ENCODE data around the gene ADAMTS3.
A peak's percentile ranks its signal among the peaks of the same experiment; 100 is the strongest.

Gene ADAMTS3

GRCh38 chr4:72320223-72320948 lies 248.6 kb downstream of the ADAMTS3 start:
- H3K4me1 ChIP-seq (ENCODE audit: control insufficient read depth, insufficient read depth, low read length, poor library complexity, severe bottlenecking): no peaks in the 10 kb centered on the region
- WGBS, 2 experiments (ENCODE audit: insufficient coverage in 2 of 2): 90 to 100% methylated on average over 1 to 2 of the region's 6 CpGs
- no peaks in the 10 kb centered on the region for H3K36me3 ChIP-seq (ENCODE audit: control insufficient read depth, insufficient read depth, low read length)

GRCh38 chr4:72319601-72320021 lies 249.4 kb downstream of the ADAMTS3 start:
- WGBS, 2 experiments (ENCODE audit: insufficient coverage in 2 of 2): 88 to 89% methylated on average over 3 to 4 of the region's 4 CpGs
- Histone ChIP-seq H3K36me3 (ENCODE audit: control insufficient read depth, insufficient read depth, low read length) (no peaks in the 10 kb centered on the region), H3K4me3 (ENCODE audit: extremely low read depth, insufficient read depth, low read length, poor library complexity, severe bottlenecking) (no peak overlapping the region), H3K9me3 (ENCODE audit: control insufficient read depth, low read length) (no peaks in the 10 kb centered on the region), H3K27ac (ENCODE audit: low read depth, low read length, severe bottlenecking) (no peak overlapping the region), H3K4me1 (ENCODE audit: control insufficient read depth, insufficient read depth, low read length, poor library complexity, severe bottlenecking) (no peaks in the 10 kb centered on the region)

More at GRCh38 chr4:72320223-72320948, 248.6 kb downstream of the ADAMTS3 start:
- Histone ChIP-seq H3K9me3 (ENCODE audit: control insufficient read depth, low read length) (no peaks in the 10 kb centered on the region), H3K4me3 (ENCODE audit: extremely low read depth, insufficient read depth, low read length, poor library complexity, severe bottlenecking) (no peak overlapping the region), H3K27ac (ENCODE audit: low read depth, low read length, severe bottlenecking) (no peak overlapping the region)

GRCh38 chr4:72318421-72319170 lies 250.4 kb downstream of the ADAMTS3 start:
- Histone ChIP-seq H3K4me3 (ENCODE audit: extremely low read depth, insufficient read depth, low read length, poor library complexity, severe bottlenecking) (no peak overlapping the region), H3K9me3 (ENCODE audit: control insufficient read depth, low read length) (no peaks in the 10 kb centered on the region), H3K4me1 (ENCODE audit: control insufficient read depth, insufficient read depth, low read length, poor library complexity, severe bottlenecking) (no peaks in the 10 kb centered on the region), H3K36me3 (ENCODE audit: control insufficient read depth, insufficient read depth, low read length) (no peaks in the 10 kb centered on the region), H3K27ac (ENCODE audit: low read depth, low read length, severe bottlenecking) (no peak overlapping the region)
- 100% methylated on average over 1 of the region's 7 CpGs; no CpG with 5 or more reads in 1 of the 2 experiments for WGBS, 2 experiments (ENCODE audit: insufficient coverage in 2 of 2)

DNA sequence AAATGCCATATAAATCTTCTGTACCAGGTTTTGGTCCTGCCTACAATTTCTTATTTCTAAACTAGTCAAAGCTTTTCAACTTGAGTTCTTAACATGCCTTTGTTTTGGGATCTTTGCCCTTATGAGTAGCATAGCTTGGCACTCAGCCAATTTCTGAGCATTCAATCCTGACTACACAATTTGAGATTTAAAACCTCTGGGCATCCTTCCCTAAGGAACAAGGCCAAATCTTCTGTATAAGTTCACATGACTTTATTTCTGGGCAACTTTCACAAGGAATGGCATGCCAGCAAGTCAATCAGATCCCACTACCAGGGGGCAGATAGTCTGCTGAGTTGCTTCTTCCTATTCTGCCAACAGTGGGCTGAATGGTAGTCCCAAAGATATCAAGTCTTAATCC lies 254.2 kb downstream of the ADAMTS3 start:
- no peak overlapping the region for H3K27ac ChIP-seq (ENCODE audit: low read depth, low read length, severe bottlenecking)
- no peak overlapping the region for H3K4me3 ChIP-seq (ENCODE audit: extremely low read depth, insufficient read depth, low read length, poor library complexity, severe bottlenecking)
- H3K36me3 ChIP-seq (ENCODE audit: control insufficient read depth, insufficient read depth, low read length): no peaks in the 10 kb centered on the region
- H3K4me1 ChIP-seq (ENCODE audit: control insufficient read depth, insufficient read depth, low read length, poor library complexity, severe bottlenecking): no peaks in the 10 kb centered on the region
- H3K9me3 ChIP-seq (ENCODE audit: control insufficient read depth, low read length): no peaks in the 10 kb centered on the region

DNA sequence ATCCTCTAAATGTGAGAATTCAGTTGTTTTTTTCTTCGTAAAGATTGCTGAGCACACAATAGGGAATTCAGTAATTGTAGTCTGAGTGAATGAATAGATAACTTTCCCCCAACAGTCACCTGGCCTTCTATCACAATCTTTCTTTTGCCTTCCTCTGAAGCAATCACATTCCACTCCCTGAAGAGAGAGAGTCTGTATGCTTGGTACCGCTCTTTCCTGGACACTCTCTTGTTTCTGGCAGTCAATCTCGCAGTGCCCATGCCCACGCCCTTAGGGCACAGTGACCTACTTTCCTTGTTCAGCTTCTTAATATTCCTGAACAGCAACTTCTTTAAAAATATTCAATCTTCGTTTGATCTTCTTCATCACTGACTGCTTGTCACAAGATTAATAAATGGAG lies 255.9 kb downstream of the ADAMTS3 start:
- Histone ChIP-seq H3K27ac (ENCODE audit: low read depth, low read length, severe bottlenecking) (no peak overlapping the region), H3K4me1 (ENCODE audit: control insufficient read depth, insufficient read depth, low read length, poor library complexity, severe bottlenecking) (no peaks in the 10 kb centered on the region), H3K9me3 (ENCODE audit: control insufficient read depth, low read length) (no peaks in the 10 kb centered on the region), H3K4me3 (ENCODE audit: extremely low read depth, insufficient read depth, low read length, poor library complexity, severe bottlenecking) (no peak overlapping the region), H3K36me3 (ENCODE audit: control insufficient read depth, insufficient read depth, low read length) (no peaks in the 10 kb centered on the region)
- WGBS, 2 experiments (ENCODE audit: insufficient coverage in 2 of 2): 95 to 100% methylated on average over 3 to 4 of the region's 5 CpGs

DNA sequence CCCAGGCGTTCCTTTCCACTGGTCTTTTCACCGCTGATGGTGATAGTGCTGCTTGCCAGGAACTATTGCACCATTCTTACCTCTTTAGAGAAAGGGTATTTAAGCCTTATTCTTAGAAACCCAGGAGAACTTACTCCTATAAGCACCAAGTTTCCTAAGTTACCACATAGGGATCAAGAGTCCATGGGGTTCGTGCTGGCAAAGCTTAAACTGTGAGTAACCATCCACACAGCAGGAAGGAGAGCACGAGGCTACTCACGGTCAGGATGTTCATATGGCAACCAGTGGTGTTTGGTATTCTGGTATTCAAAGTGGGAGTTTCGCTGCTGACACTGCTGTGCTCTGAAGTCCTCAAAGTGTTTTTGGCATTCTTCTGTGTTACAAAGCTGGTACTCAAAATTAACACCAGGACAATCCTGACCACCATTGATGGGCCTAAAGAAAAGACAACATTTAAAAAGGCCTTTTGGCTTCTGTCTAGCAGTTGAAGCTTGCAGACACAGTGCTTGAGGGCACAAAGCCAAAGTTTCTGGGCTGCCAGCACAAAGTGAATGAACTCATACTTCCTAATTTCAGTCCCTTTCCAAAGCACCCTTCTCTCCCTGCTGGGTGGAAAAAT lies 256.9 kb downstream of the ADAMTS3 start:
- H3K27ac ChIP-seq (ENCODE audit: low read depth, low read length, severe bottlenecking): peak overlapping the region; percentile 62
- WGBS, 2 experiments (ENCODE audit: insufficient coverage in 2 of 2): 46 to 71% methylated on average over 3 to 5 of the region's 6 CpGs
- H3K4me3 ChIP-seq (ENCODE audit: extremely low read depth, insufficient read depth, low read length, poor library complexity, severe bottlenecking): no peak overlapping the region
- H3K4me1 ChIP-seq (ENCODE audit: control insufficient read depth, insufficient read depth, low read length, poor library complexity, severe bottlenecking): no peaks in the 10 kb centered on the region
- no peaks in the 10 kb centered on the region for H3K36me3 ChIP-seq (ENCODE audit: control insufficient read depth, insufficient read depth, low read length)
- H3K9me3 ChIP-seq (ENCODE audit: control insufficient read depth, low read length): no peaks in the 10 kb centered on the region

GRCh38 chr4:72311291-72311690 lies 257.7 kb downstream of the ADAMTS3 start:
- Histone ChIP-seq H3K36me3 (ENCODE audit: control insufficient read depth, insufficient read depth, low read length) (no peaks in the 10 kb centered on the region), H3K27ac (ENCODE audit: low read depth, low read length, severe bottlenecking) (no peak overlapping the region), H3K4me3 (ENCODE audit: extremely low read depth, insufficient read depth, low read length, poor library complexity, severe bottlenecking) (no peak overlapping the region), H3K4me1 (ENCODE audit: control insufficient read depth, insufficient read depth, low read length, poor library complexity, severe bottlenecking) (no peaks in the 10 kb centered on the region), H3K9me3 (ENCODE audit: control insufficient read depth, low read length) (no peaks in the 10 kb centered on the region)
- WGBS, 2 experiments (ENCODE audit: insufficient coverage in 2 of 2): 100% methylated on average over 1 to 2 of the region's 3 CpGs

DNA sequence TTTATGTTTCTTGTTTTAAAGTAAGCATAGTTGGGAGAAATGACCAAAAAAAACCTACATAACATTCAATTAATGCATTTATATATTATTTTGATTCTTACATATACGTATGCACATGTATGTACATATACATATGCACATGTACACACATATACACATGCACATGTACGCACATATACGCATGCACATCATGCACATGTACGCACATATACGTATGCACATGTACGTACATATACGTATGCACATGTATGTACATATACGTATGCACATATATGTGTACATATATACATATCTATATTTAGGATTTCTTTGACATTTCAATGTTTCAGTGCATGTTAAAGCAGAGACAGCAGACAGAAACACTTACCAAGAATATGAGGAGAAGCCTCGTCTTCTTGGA lies 263.4 kb downstream of the ADAMTS3 start:
- Histone ChIP-seq H3K36me3 (ENCODE audit: control insufficient read depth, insufficient read depth, low read length) (no peaks in the 10 kb centered on the region), H3K9me3 (ENCODE audit: control insufficient read depth, low read length) (no peaks in the 10 kb centered on the region), H3K4me1 (ENCODE audit: control insufficient read depth, insufficient read depth, low read length, poor library complexity, severe bottlenecking) (no peaks in the 10 kb centered on the region), H3K4me3 (ENCODE audit: extremely low read depth, insufficient read depth, low read length, poor library complexity, severe bottlenecking) (no peak overlapping the region), H3K27ac (ENCODE audit: low read depth, low read length, severe bottlenecking) (no peak overlapping the region)
- 100% methylated on average over 2 of the region's 9 CpGs for WGBS, 2 experiments (ENCODE audit: insufficient coverage in 2 of 2)

- H3K4me3 ChIP-seq (ENCODE audit: extremely low read depth, insufficient read depth, low read length, poor library complexity, severe bottlenecking): no peak overlapping the region
- H3K4me1 ChIP-seq (ENCODE audit: control insufficient read depth, insufficient read depth, low read length, poor library complexity, severe bottlenecking): no peaks in the 10 kb centered on the region
- H3K27ac ChIP-seq (ENCODE audit: low read depth, low read length, severe bottlenecking): no peak overlapping the region
- WGBS, 2 experiments (ENCODE audit: insufficient coverage in 2 of 2): no CpG with 5 or more reads among the region's 4 CpGs
- H3K9me3 ChIP-seq (ENCODE audit: control insufficient read depth, low read length): no peaks in the 10 kb centered on the region
- H3K36me3 ChIP-seq (ENCODE audit: control insufficient read depth, insufficient read depth, low read length): no peaks in the 10 kb centered on the region
Observed at GRCh38 chr4:72305080-72305479, 263.9 kb downstream of the ADAMTS3 start.

DNA sequence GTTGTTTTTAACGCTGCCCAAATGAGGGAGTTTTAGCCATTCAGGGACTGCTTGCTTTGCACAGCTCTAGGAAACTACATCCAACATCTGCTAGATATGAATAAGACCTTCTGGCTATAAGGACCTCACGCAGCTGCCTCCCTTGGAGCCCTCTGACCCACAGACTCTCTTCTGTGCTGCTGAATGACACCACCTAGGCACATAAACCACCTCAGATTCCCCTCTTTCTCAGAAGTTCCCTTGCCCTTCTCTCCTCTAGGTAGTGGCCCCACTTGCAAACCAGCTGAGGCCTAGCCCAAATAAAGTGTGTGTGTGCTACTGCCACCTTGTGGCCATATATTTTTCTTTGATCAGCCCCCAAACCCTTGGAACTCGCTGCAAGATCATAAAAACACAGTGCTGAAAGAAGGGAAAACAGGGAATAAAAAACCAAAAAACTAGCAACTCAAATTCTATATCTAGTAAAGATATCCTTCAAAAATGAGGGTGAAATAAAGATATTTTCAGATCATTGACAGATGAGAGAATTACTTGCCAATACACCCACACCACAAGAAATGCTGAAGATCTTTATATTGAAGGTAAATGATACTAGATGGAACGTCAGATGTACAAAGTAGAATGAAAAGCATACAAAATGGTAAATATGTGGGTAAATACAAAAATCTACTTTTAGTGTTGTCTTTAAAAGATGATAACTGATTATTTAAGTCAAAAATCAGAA lies 265.9 kb downstream of the ADAMTS3 start:
- no peaks in the 10 kb centered on the region for H3K9me3 ChIP-seq (ENCODE audit: control insufficient read depth, low read length)
- H3K27ac ChIP-seq (ENCODE audit: low read depth, low read length, severe bottlenecking): no peak overlapping the region
- no peaks in the 10 kb centered on the region for H3K36me3 ChIP-seq (ENCODE audit: control insufficient read depth, insufficient read depth, low read length)
- WGBS, 2 experiments (ENCODE audit: insufficient coverage in 2 of 2): 81 to 100% methylated on average over 1 to 2 of the region's 4 CpGs
- H3K4me3 ChIP-seq (ENCODE audit: extremely low read depth, insufficient read depth, low read length, poor library complexity, severe bottlenecking): no peak overlapping the region
- no peaks in the 10 kb centered on the region for H3K4me1 ChIP-seq (ENCODE audit: control insufficient read depth, insufficient read depth, low read length, poor library complexity, severe bottlenecking)

All from mesodermal cell (in vitro differentiated cells).